Mesenchymal stem cell (in vitro differentiated cells and primary cell): ENCODE results near the gene HOMEZ.

ENCODE experiments used
- DNase-seq: peaks from one replicate; pipeline ENCODE4 v3.0.0-alpha.2; 2013
- H2AFZ ChIP-seq: one replicate; pipeline ENCODE4 v1.6.1; 2013; ENCODE audit warnings: low read depth, mild to moderate bottlenecking, control low read depth, inconsistent platforms, low read length, moderate library complexity
- H2AK5ac ChIP-seq: 2 replicates; pipeline ENCODE4 v1.6.1; 2013; ENCODE audit warnings: low read length, moderate library complexity, mild to moderate bottlenecking, inconsistent platforms; ENCODE audit not compliant: severe bottlenecking
- H2BK120ac ChIP-seq: one replicate; pipeline ENCODE4 v1.6.1; 2013; ENCODE audit warnings: low read depth, mild to moderate bottlenecking, inconsistent platforms, low read length, moderate library complexity
- H2BK12ac ChIP-seq, 2 experiments: one replicate each; pipeline ENCODE4 v1.6.1; 2013; ENCODE audit warnings: inconsistent platforms in 2 of 2, low read length in 2 of 2, mild to moderate bottlenecking in 2 of 2, moderate library complexity in 2 of 2, control low read depth in 1 of 2
- H2BK15ac ChIP-seq: one replicate; pipeline ENCODE4 v1.6.1; 2013; ENCODE audit warnings: mild to moderate bottlenecking, low read depth, inconsistent platforms; ENCODE audit not compliant: poor library complexity, severe bottlenecking
- H2BK5ac ChIP-seq: 2 replicates; pipeline ENCODE4 v1.6.1; 2013; ENCODE audit warnings: low read depth, mild to moderate bottlenecking, low read length, control low read depth, inconsistent platforms; ENCODE audit not compliant: poor library complexity, severe bottlenecking
- H3K14ac ChIP-seq, 2 experiments: one replicate each; pipeline ENCODE4 v1.6.1; 2013; ENCODE audit warnings: inconsistent platforms in 2 of 2, low read length in 2 of 2, control low read depth in 1 of 2, mild to moderate bottlenecking in 1 of 2, moderate library complexity in 1 of 2
- H3K18ac ChIP-seq, 2 experiments: one replicate each; pipeline ENCODE4 v1.6.1; 2013; ENCODE audit warnings: inconsistent platforms in 2 of 2, low read length in 2 of 2, control low read depth in 1 of 2, low read depth in 1 of 2, mild to moderate bottlenecking in 1 of 2
- H3K23ac ChIP-seq, 2 experiments: one replicate each; pipeline ENCODE4 v1.6.1; 2013; ENCODE audit warnings: inconsistent platforms in 2 of 2, low read length in 2 of 2, mild to moderate bottlenecking in 2 of 2, moderate library complexity in 2 of 2, control low read depth in 1 of 2
- H3K27ac ChIP-seq: 2 replicates; pipeline ENCODE4 v1.5.1; 2013; ENCODE audit warnings: mild to moderate bottlenecking, moderate library complexity, low read length, control low read depth, inconsistent platforms; ENCODE audit not compliant: poor library complexity, severe bottlenecking
- H3K27me3 ChIP-seq, 2 experiments: 2 replicates each; pipeline versions ENCODE4 v1.6.1 to v1.7.0; 2013; ENCODE audit warnings: low read length in 2 of 2, mild to moderate bottlenecking in 2 of 2, moderate library complexity in 2 of 2, control low read depth in 1 of 2, inconsistent platforms in 1 of 2; ENCODE audit not compliant: control insufficient read depth in 1 of 2, insufficient read depth in 1 of 2
- H3K36me3 ChIP-seq, 2 experiments: 2 replicates each; pipeline versions ENCODE4 v1.6.1 to v1.7.0; 2013; ENCODE audit warnings: low read length in 2 of 2, control low read depth in 1 of 2, inconsistent platforms in 1 of 2, low read depth in 1 of 2, mild to moderate bottlenecking in 1 of 2; ENCODE audit not compliant: insufficient read depth in 2 of 2, control insufficient read depth in 1 of 2
- H3K4ac ChIP-seq, 2 experiments: one replicate each; pipeline ENCODE4 v1.6.1; 2013; ENCODE audit warnings: inconsistent platforms in 2 of 2, low read length in 2 of 2, mild to moderate bottlenecking in 2 of 2, moderate library complexity in 2 of 2, control low read depth in 1 of 2, low read depth in 1 of 2
- H3K4me1 ChIP-seq: 2 replicates; pipeline ENCODE4 v1.6.1; 2013; ENCODE audit warnings: low read depth, low read length, control low read depth; ENCODE audit not compliant: control insufficient read depth, insufficient read depth
- H3K4me2 ChIP-seq: 2 replicates; pipeline ENCODE4 v1.6.1; 2013; ENCODE audit warnings: low read length, mild to moderate bottlenecking, inconsistent platforms; ENCODE audit not compliant: poor library complexity, severe bottlenecking
- H3K4me3 ChIP-seq, 2 experiments: 2 replicates each; pipeline versions ENCODE4 v1.5.1 to v1.7.0; 2013; ENCODE audit warnings: low read length in 2 of 2, mild to moderate bottlenecking in 2 of 2, control low read depth in 1 of 2, low read depth in 1 of 2; ENCODE audit not compliant: insufficient read depth in 1 of 2
- H3K79me1 ChIP-seq: replicated peaks from 2 replicates; pipeline ENCODE4 v1.6.1; 2013; ENCODE audit warnings: mild to moderate bottlenecking, control low read depth, low read length, inconsistent platforms; ENCODE audit not compliant: poor library complexity, severe bottlenecking
- H3K9ac ChIP-seq: 2 replicates; pipeline ENCODE4 v1.7.0; 2013; ENCODE audit warnings: mild to moderate bottlenecking, low read length, moderate library complexity
- H3K9me3 ChIP-seq: 2 replicates; pipeline ENCODE4 v1.7.0; 2013; ENCODE audit warnings: mild to moderate bottlenecking, low read length; ENCODE audit not compliant: control insufficient read depth
- H4K8ac ChIP-seq: one replicate; pipeline ENCODE4 v1.6.1; 2013; ENCODE audit warnings: inconsistent platforms, mild to moderate bottlenecking, low read length, moderate library complexity
- H4K91ac ChIP-seq: one replicate; pipeline ENCODE4 v1.6.1; 2013; ENCODE audit warnings: mild to moderate bottlenecking, low read length, inconsistent platforms
- WGBS: methylation state at CpG from one replicate; pipeline ENCODE4 v1.1.7; 2013; ENCODE audit warnings: mixed read lengths; 5-methylcytosine and 5-hydroxymethylcytosine counted together

The HOMEZ gene

GRCh38 chr14:23248601-23249000 is 37.3 kb downstream of the HOMEZ start:
- no CpG with 5 or more reads among the region's 7 CpGs for WGBS

GRCh38 chr14:23245282-23245681 is 40.6 kb downstream of the HOMEZ start:
- Histone ChIP-seq H3K4me1 (peaks cover 1% of the 10 kb centered on the region), H3K27ac (peak overlapping the region; percentile 70), H3K14ac (no peak overlapping the region), H3K27me3 (no peaks in the 10 kb centered on the region), H2BK15ac (no peak overlapping the region), H2BK5ac (no peak overlapping the region), H3K23ac (no peak overlapping the region), H4K8ac (no peak overlapping the region), H2BK12ac (no peak overlapping the region), H3K36me3 (no peaks in the 10 kb centered on the region), H3K4me3 (no peak overlapping the region), H3K4me2 (peak overlapping the region; percentile 22), H3K9me3 (no peaks in the 10 kb centered on the region), H3K18ac (no peak overlapping the region), H3K9ac (no peak overlapping the region), H3K79me1 (no peaks in the 10 kb centered on the region), H4K91ac (no peak overlapping the region), H2AK5ac (no peak overlapping the region), H2AFZ (no peak overlapping the region), H3K4ac (no peak overlapping the region), H2BK120ac (no peak overlapping the region)
- DNase-seq, result no peak

More at GRCh38 chr14:23248601-23249000, 37.3 kb downstream of the HOMEZ start:
- Histone ChIP-seq H3K4ac (no peak overlapping the region), H3K79me1 (no peaks in the 10 kb centered on the region), H2AFZ (no peak overlapping the region), H2AK5ac (no peak overlapping the region), H3K4me2 (no peak overlapping the region), H2BK12ac (no peak overlapping the region), H2BK5ac (no peak overlapping the region), H2BK15ac (no peak overlapping the region), H3K18ac (no peak overlapping the region), H3K9ac (no peak overlapping the region), H3K14ac (no peak overlapping the region), H3K4me1 (peaks cover 1% of the 10 kb centered on the region), H4K8ac (no peak overlapping the region), H3K9me3 (no peaks in the 10 kb centered on the region), H3K27ac (no peak overlapping the region), H3K4me3 (no peak overlapping the region), H3K36me3 (no peaks in the 10 kb centered on the region), H3K27me3 (peaks cover 5 to 9% of the 10 kb centered on the region in 2 experiments), H4K91ac (no peak overlapping the region), H2BK120ac (no peak overlapping the region), H3K23ac (no peak overlapping the region)
- DNase-seq, result peak; percentile 61

GRCh38 chr14:23243066-23243465 is 42.9 kb downstream of the HOMEZ start:
- DNase-seq, result no peak
- Histone ChIP-seq H4K8ac (no peak overlapping the region), H2AFZ (no peak overlapping the region), H2BK120ac (no peak overlapping the region), H2BK12ac (no peak overlapping the region), H2AK5ac (no peak overlapping the region), H3K23ac (no peak overlapping the region), H3K9ac (no peak overlapping the region), H3K18ac (no peak overlapping the region), H3K79me1 (no peaks in the 10 kb centered on the region), H4K91ac (no peak overlapping the region), H3K4me2 (no peak overlapping the region), H3K27me3 (no peaks in the 10 kb centered on the region), H2BK5ac (no peak overlapping the region), H3K14ac (no peak overlapping the region), H3K4me1 (peaks cover 1% of the 10 kb centered on the region), H3K9me3 (no peaks in the 10 kb centered on the region), H3K4me3 (no peak overlapping the region), H3K4ac (no peak overlapping the region), H2BK15ac (no peak overlapping the region), H3K27ac (no peak overlapping the region), H3K36me3 (no peaks in the 10 kb centered on the region)
- WGBS, result 94% methylated on average over 2 of the region's 2 CpGs

GRCh38 chr14:23242076-23242475 is 43.9 kb downstream of the HOMEZ start:
- Histone ChIP-seq H3K9ac (no peak overlapping the region), H3K36me3 (no peaks in the 10 kb centered on the region), H2BK120ac (no peak overlapping the region), H2BK15ac (no peak overlapping the region), H3K23ac (no peak overlapping the region), H3K27me3 (no peaks in the 10 kb centered on the region), H3K79me1 (no peaks in the 10 kb centered on the region), H3K4me3 (no peak overlapping the region), H3K4me2 (no peak overlapping the region), H4K91ac (no peak overlapping the region), H4K8ac (no peak overlapping the region), H3K4me1 (peaks cover 6% of the 10 kb centered on the region), H3K14ac (no peak overlapping the region), H2AFZ (no peak overlapping the region), H2BK12ac (no peak overlapping the region), H3K9me3 (no peaks in the 10 kb centered on the region), H2AK5ac (no peak overlapping the region), H3K27ac (no peak overlapping the region), H2BK5ac (no peak overlapping the region), H3K18ac (no peak overlapping the region), H3K4ac (no peak overlapping the region)
- WGBS, result no CpG with 5 or more reads among the region's 3 CpGs
- DNase-seq, result no peak
